Astrocyte (in vitro differentiated cells and primary cell): ENCODE measurements around the gene AUNIP. TPM values are rescaled to one million over a fixed set of nuclear protein-coding genes. Genes with fewer than 3 reads are reported as not detected.
A peak's percentile ranks its signal among the peaks of the same experiment; 100 is the strongest.

Experiments
- DNase-seq: peaks from one replicate; pipeline ENCODE4 v3.0.0-alpha.2; 2010; ENCODE audit warnings: low read depth
- FAIRE-seq: peaks from 2 replicates; lab custom pipeline; 2011; peaks lifted over from hg19 to GRCh38; lab: Jason Lieb, UNC
- H2AFZ ChIP-seq: 2 replicates; pipeline ENCODE4 v1.6.0; 2012; ENCODE audit warnings: low read depth, low read length, inconsistent platforms
- H3K27ac ChIP-seq: 2 replicates; pipeline ENCODE4 v1.5.1; 2011; ENCODE audit warnings: low read depth, low read length, inconsistent platforms
- H3K27me3 ChIP-seq: 2 replicates; pipeline ENCODE4 v1.6.0; 2011; ENCODE audit warnings: low read length, inconsistent platforms; ENCODE audit not compliant: insufficient read depth
- H3K36me3 ChIP-seq: 2 replicates; pipeline ENCODE4 v1.5.1; 2011; ENCODE audit warnings: low read length, inconsistent platforms; ENCODE audit not compliant: insufficient read depth
- H3K4me1 ChIP-seq: 2 replicates; pipeline ENCODE4 v1.5.1; 2011; ENCODE audit warnings: low read length, inconsistent platforms; ENCODE audit not compliant: insufficient read depth
- H3K4me2 ChIP-seq: 2 replicates; pipeline ENCODE4 v1.6.0; 2012; ENCODE audit warnings: low read length, inconsistent platforms
- H3K4me3 ChIP-seq: 2 replicates; pipeline ENCODE4 v1.5.1; 2011; ENCODE audit warnings: low read depth, mild to moderate bottlenecking, low read length, inconsistent platforms; ENCODE audit not compliant: insufficient read depth
- H3K79me2 ChIP-seq: 2 replicates; pipeline ENCODE4 v1.6.0; 2012; ENCODE audit warnings: mild to moderate bottlenecking, low read length, inconsistent platforms; ENCODE audit not compliant: insufficient read depth
- H3K9ac ChIP-seq: 2 replicates; pipeline ENCODE4 v1.6.0; 2012; ENCODE audit warnings: mild to moderate bottlenecking, low read length, inconsistent platforms
- H3K9me3 ChIP-seq: 2 replicates; pipeline ENCODE4 v1.5.1; 2012; ENCODE audit warnings: low read depth, mild to moderate bottlenecking, low read length, inconsistent platforms; ENCODE audit not compliant: insufficient read depth
- H4K20me1 ChIP-seq: 2 replicates; pipeline ENCODE4 v1.6.0; 2012; ENCODE audit warnings: low read length, inconsistent platforms; ENCODE audit not compliant: insufficient read depth
- H3K27ac Mint-ChIP-seq: one replicate; pipeline ENCODE4 v1.8.0; 2021; ENCODE audit warnings: mild to moderate bottlenecking, mixed read lengths; ENCODE audit not compliant: unreplicated experiment
- H3K27me3 Mint-ChIP-seq: one replicate; pipeline ENCODE4 v1.8.0; 2021; ENCODE audit warnings: low read depth, mixed read lengths; ENCODE audit not compliant: unreplicated experiment
- H3K36me3 Mint-ChIP-seq: one replicate; pipeline ENCODE4 v1.8.0; 2021; ENCODE audit warnings: low read depth, mixed read lengths; ENCODE audit not compliant: unreplicated experiment
- H3K4me1 Mint-ChIP-seq: one replicate; pipeline ENCODE4 v1.8.0; 2021; ENCODE audit warnings: low read depth, mixed read lengths; ENCODE audit not compliant: unreplicated experiment
- H3K4me3 Mint-ChIP-seq: one replicate; pipeline ENCODE4 v1.8.0; 2021; ENCODE audit warnings: mild to moderate bottlenecking, moderate library complexity, mixed read lengths; ENCODE audit not compliant: unreplicated experiment
- H3K9me3 Mint-ChIP-seq: one replicate; pipeline ENCODE4 v1.8.0; 2021; ENCODE audit warnings: mild to moderate bottlenecking, mixed read lengths; ENCODE audit not compliant: unreplicated experiment
- CTCF ChIP-seq: IDR thresholded peaks from 2 replicates; pipeline ENCODE4 v1.5.1; 2011; ENCODE audit warnings: low read depth, mild to moderate bottlenecking, inconsistent platforms, low read length, moderate library complexity; ENCODE audit not compliant: insufficient read depth
- EZH2 ChIP-seq: IDR thresholded peaks from 2 replicates; pipeline ENCODE4 v1.6.1; 2012; ENCODE audit warnings: mild to moderate bottlenecking, low read length, inconsistent platforms; ENCODE audit not compliant: insufficient read depth
- total RNA-seq: library from RNA; stranded (reverse); gene quantifications from 2 replicates; pipeline ENCODE4 v1.2.1, GENCODE V29; 2021

Gene AUNIP
- total RNA-seq, 1 donor from 2014 or later, result 2.1 TPM

- Histone ChIP-seq H3K4me1 (peaks cover 10% of the 10 kb centered on the region), H4K20me1 (no peaks in the 10 kb centered on the region), H3K27me3 (no peaks in the 10 kb centered on the region), H3K9me3 (no peaks in the 10 kb centered on the region), H3K36me3 (peaks cover 6% of the 10 kb centered on the region), H3K9ac (peak overlapping the region; percentile 89), H3K4me3 (peak overlapping the region; percentile 79), H3K79me2 (peaks cover 25% of the 10 kb centered on the region), H3K4me2 (peak overlapping the region; percentile 99), H2AFZ (peak overlapping the region; percentile 96), H3K27ac (peak overlapping the region; percentile 54)
- Mint-ChIP-seq H3K4me1 (peaks cover 11% of the 10 kb centered on the region), H3K9me3 (no peaks in the 10 kb centered on the region), H3K4me3 (peak overlapping the region; percentile 92), H3K27me3 (no peaks in the 10 kb centered on the region), H3K27ac (peak overlapping the region; percentile 41), H3K36me3 (peaks cover 1% of the 10 kb centered on the region)
- DNase-seq, result no peak
- no peak for FAIRE-seq
- TF ChIP-seq EZH2 (no peak), CTCF (no peak)
Measured at GRCh38 chr1:25858494-25858893, 763 bp downstream of the AUNIP start.

- TF ChIP-seq EZH2, result no peak
- TF ChIP-seq CTCF, result no peak
- H3K4me3 Mint-ChIP-seq, result no peak overlapping the region
- H3K27ac Mint-ChIP-seq, result no peak overlapping the region
Measured at GRCh38 chr1:25856856-25857255, 2.4 kb downstream of the AUNIP start.

GRCh38 chr1:25854554-25854953 is 4.7 kb downstream of the AUNIP start:
- H2AFZ ChIP-seq, result no peak overlapping the region
- no peaks in the 10 kb centered on the region for H3K27me3 ChIP-seq
- Mint-ChIP-seq H3K27me3 (no peaks in the 10 kb centered on the region), H3K4me3 (no peak overlapping the region), H3K4me1 (peaks cover 5% of the 10 kb centered on the region), H3K9me3 (no peaks in the 10 kb centered on the region), H3K36me3 (no peaks in the 10 kb centered on the region), H3K27ac (no peak overlapping the region)
- peaks cover 8% of the 10 kb centered on the region for H3K4me1 ChIP-seq
- TF ChIP-seq EZH2 (no peak), CTCF (no peak)
- H3K9ac ChIP-seq, result no peak overlapping the region
- H3K27ac ChIP-seq, result no peak overlapping the region
- FAIRE-seq, result no peak
- H3K36me3 ChIP-seq, result no peaks in the 10 kb centered on the region
- H3K4me3 ChIP-seq, result no peak overlapping the region
- H3K9me3 ChIP-seq, result no peaks in the 10 kb centered on the region
- peaks cover 35% of the 10 kb centered on the region for H3K79me2 ChIP-seq
- no peaks in the 10 kb centered on the region for H4K20me1 ChIP-seq
- DNase-seq, result no peak
- no peak overlapping the region for H3K4me2 ChIP-seq

More at GRCh38 chr1:25856856-25857255, 2.4 kb downstream of the AUNIP start:
- Histone ChIP-seq H3K9me3 (no peaks in the 10 kb centered on the region), H3K27me3 (no peaks in the 10 kb centered on the region), H2AFZ (no peak overlapping the region), H3K9ac (no peak overlapping the region), H3K79me2 (peaks cover 27% of the 10 kb centered on the region), H3K4me1 (peaks cover 10% of the 10 kb centered on the region), H3K36me3 (no peaks in the 10 kb centered on the region), H3K4me3 (no peak overlapping the region), H4K20me1 (no peaks in the 10 kb centered on the region), H3K27ac (no peak overlapping the region), H3K4me2 (no peak overlapping the region)
- Mint-ChIP-seq H3K4me1 (peaks cover 11% of the 10 kb centered on the region), H3K9me3 (no peaks in the 10 kb centered on the region), H3K27me3 (no peaks in the 10 kb centered on the region), H3K36me3 (peaks cover 1% of the 10 kb centered on the region)
- no peak for DNase-seq
- no peak for FAIRE-seq
